GM13976 (cell line): Measurements from ENCODE around the gene APLNR.

ENCODE experiments used
- DNase-seq: peaks from one replicate; pipeline ENCODE4 v3.0.0; 2012; ENCODE audit warnings: low spot score
- CTCF ChIP-seq: IDR thresholded peaks from 2 replicates; pipeline ENCODE4 v1.5.1; 2012; ENCODE audit warnings: borderline replicate concordance, mild to moderate bottlenecking; ENCODE audit not compliant: insufficient read depth; ENCODE audit errors: extremely low read depth, missing control alignments, control extremely low read depth
- in situ Hi-C: fragments of 300-500 bp; cut with MboI; formaldehyde crosslinking; loops from one replicate; pipeline ENCODE4 v1.12.0; 2022; ENCODE audit warnings: low sequenced_read_pairs, mixed read lengths, inconsistent platforms; ENCODE audit not compliant: unreplicated experiment

APLNR gene

GRCh38 chr11:57223601-57224000, 13.4 kb downstream of the APLNR start:
- no peak for DNase-seq
- no peak for TF ChIP-seq CTCF
- in situ Hi-C loops, result no loop called here

- no peak for TF ChIP-seq CTCF
- DNase-seq, result no peak
- in situ Hi-C loops, result no loop called here
Measured at GRCh38 chr11:57222239-57222638, 14.8 kb downstream of the APLNR start.

- no peak for TF ChIP-seq CTCF
- DNase-seq, result no peak
- in situ Hi-C loops, result no loop called here
Measured at GRCh38 chr11:57219021-57219627, 17.9 kb downstream of the APLNR start.

GRCh38 chr11:57217053-57217452, 20.0 kb downstream of the APLNR start:
- in situ Hi-C loops, result no loop called here
- no peak for DNase-seq
- TF ChIP-seq CTCF, result no peak

GRCh38 chr11:57216463-57216862, 20.6 kb downstream of the APLNR start:
- no peak for DNase-seq
- in situ Hi-C loops, result no loop called here
- TF ChIP-seq CTCF, result no peak

GRCh38 chr11:57214494-57214893, 22.6 kb downstream of the APLNR start:
- in situ Hi-C loops, result no loop called here
- no peak for TF ChIP-seq CTCF
- no peak for DNase-seq

GRCh38 chr11:57214098-57214417, 23.0 kb downstream of the APLNR start:
- TF ChIP-seq CTCF, result no peak
- in situ Hi-C loops, result no loop called here
- DNase-seq, result no peak
